Activated CD8-positive, alpha-beta memory T cell treated with anti-CD3 and anti-CD28 coated beads, Interleukin-2, amount 50 U/mL, for 24 hours (primary cell): Measurements from ENCODE around the gene ZDHHC18.
"Not testable (repeated sequence)": the region's sequence is repeated elsewhere in the genome, so short reads cannot be mapped to it uniquely, and the experiment has no call there.

ENCODE experiments used
- DNase-seq: peaks from one replicate; pipeline ENCODE4 v3.0.0-alpha.2; 2020; ENCODE audit errors: extremely low read depth

Gene ZDHHC18

GRCh38 chr1:26791626-26792025 lies 34.9 kb upstream of the ZDHHC18 start:
- no peak for DNase-seq

GRCh38 chr1:26792924-26793323 lies 33.6 kb upstream of the ZDHHC18 start:
- no peak for DNase-seq

- DNase-seq: no peak
These were observed 32.1 kb upstream of the ZDHHC18 start for GRCh38 chr1:26794391-26794790.

- no peak for DNase-seq
These were observed 28.9 kb upstream of the ZDHHC18 start for GRCh38 chr1:26797627-26798026.

GRCh38 chr1:26799479-26800142 lies 26.9 kb upstream of the ZDHHC18 start:
- no peak for DNase-seq

GRCh38 chr1:26803932-26804331 lies 22.6 kb upstream of the ZDHHC18 start:
- not testable (repeated sequence) for DNase-seq

GRCh38 chr1:26810105-26810504 lies 16.4 kb upstream of the ZDHHC18 start:
- not testable (repeated sequence) for DNase-seq

- no peak for DNase-seq
These were observed 15.4 kb upstream of the ZDHHC18 start for GRCh38 chr1:26811057-26811456.

GRCh38 chr1:26811708-26812107 lies 14.8 kb upstream of the ZDHHC18 start:
- no peak for DNase-seq

- no peak for DNase-seq
These were observed 12.1 kb upstream of the ZDHHC18 start for GRCh38 chr1:26814377-26814776.

GRCh38 chr1:26814893-26815292 lies 11.6 kb upstream of the ZDHHC18 start:
- no peak for DNase-seq

GRCh38 chr1:26820784-26821269 lies 5.7 kb upstream of the ZDHHC18 start:
- DNase-seq: no peak

- DNase-seq: no peak
These were observed 3.6 kb upstream of the ZDHHC18 start for GRCh38 chr1:26822737-26823395.

GRCh38 chr1:26824731-26825130 lies 1.8 kb upstream of the ZDHHC18 start:
- DNase-seq: no peak

GRCh38 chr1:26827106-26827604 lies 667 bp downstream of the ZDHHC18 start:
- no peak for DNase-seq

GRCh38 chr1:26827663-26828062 lies 1.2 kb downstream of the ZDHHC18 start:
- no peak for DNase-seq

GRCh38 chr1:26828411-26828991 lies 2.0 kb downstream of the ZDHHC18 start:
- no peak for DNase-seq

GRCh38 chr1:26829184-26829911 lies 2.9 kb downstream of the ZDHHC18 start:
- DNase-seq: no peak

GRCh38 chr1:26831059-26831458 lies 4.6 kb downstream of the ZDHHC18 start:
- no peak for DNase-seq

- no peak for DNase-seq
These were observed 5.2 kb downstream of the ZDHHC18 start for GRCh38 chr1:26831546-26832248.

- no peak for DNase-seq
These were observed 5.9 kb downstream of the ZDHHC18 start for GRCh38 chr1:26832249-26832960.
